Hematopoietic multipotent progenitor cell treated with erythropoietin and hydrocortisone succinate and interleukin-3 and kit ligand, for 17 days (in vitro differentiated cells): ENCODE measurements around the gene ZBTB24.
"Not testable (repeated sequence)": the region's sequence is repeated elsewhere in the genome, so short reads cannot be mapped to it uniquely, and the experiment has no call there.

Source experiments
- DNase-seq: peaks from one replicate; pipeline ENCODE4 v3.0.0-alpha.2; 2015; ENCODE audit warnings: low spot score

ZBTB24 gene

DNA sequence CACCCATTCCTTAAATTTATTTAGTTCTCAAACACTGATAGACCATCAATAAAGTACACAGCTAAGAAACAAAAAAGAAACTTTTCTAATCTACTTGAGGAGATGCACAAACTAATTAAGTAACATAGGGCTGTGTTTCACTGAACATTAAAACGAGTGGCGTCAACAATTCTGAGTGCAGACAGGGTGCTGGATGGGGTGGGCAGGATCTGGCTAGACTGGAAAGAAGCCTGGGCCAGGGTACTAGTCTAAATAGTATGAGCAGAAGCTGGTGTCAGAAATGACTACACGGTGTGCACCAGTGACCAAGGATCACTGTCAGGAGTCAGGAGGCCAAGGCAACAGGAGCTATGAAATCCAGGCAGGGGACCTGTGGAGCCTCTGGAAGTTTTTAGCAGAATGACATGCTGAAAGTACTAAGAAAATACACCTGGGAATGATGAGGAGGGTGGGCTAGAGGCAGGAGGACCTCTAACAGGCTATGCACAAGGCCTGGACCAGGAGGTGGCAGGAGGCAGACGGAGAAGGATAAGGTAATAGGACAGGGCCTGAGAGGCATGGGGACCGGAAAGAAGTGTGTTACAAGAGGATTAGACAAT lies 13.3 kb downstream of the ZBTB24 start:
- DNase-seq = no peak

DNA sequence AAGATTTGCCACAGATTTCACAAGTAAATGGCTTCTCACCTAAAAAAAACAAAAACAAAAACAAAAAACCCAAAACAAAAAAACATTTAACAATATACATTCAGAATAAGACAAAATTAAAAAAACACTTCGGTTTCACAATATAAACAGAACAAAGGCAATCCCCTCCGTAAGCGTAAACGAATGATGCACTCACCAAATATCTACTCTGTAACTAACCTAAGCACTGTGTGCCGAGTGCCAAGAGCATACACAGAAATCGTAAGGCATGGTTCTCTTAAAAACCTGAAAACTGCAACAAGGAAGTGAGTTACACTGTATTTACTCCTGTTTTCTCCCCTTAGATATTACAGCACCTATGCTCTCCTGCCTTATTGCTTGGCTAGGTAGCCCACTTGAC lies 15.3 kb downstream of the ZBTB24 start:
- DNase-seq = no peak

DNA sequence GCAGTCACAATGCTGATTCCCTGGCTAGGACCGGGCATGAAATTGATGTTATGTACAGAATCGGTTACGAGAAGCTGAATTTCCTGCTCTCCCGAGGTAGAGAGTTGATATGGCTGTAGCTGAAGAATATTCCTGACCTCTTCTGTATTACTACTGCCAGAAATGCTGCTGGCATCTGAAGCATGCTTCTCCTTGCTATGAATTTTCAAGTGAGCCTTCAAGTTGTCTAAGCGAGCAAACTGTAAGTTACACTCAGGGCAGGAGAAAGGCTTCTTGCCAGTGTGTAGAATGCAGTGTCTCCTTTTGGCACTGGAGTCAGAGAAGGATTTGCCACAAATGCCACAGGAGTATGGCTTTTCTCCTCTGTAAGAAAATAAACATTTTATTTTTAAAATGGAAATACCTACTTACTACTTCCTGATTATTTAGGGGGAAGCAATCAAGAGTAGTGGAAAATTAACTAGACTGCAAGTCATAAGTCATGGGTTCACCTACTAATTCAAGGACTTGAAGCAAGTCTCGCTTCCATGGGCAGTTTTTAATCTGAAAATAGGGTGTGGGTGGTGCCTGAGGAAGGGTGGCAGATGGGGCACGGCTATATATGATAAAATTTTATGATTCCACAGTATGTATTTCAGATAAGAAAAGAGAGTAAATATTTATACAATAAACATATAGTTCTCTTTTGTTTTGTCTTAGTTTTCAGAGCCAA lies 16.7 kb downstream of the ZBTB24 start:
- DNase-seq = peak; percentile 42

- DNase-seq = no peak
These were observed 17.2 kb downstream of the ZBTB24 start for GRCh38 chr6:109465772-109466171.

- no peak for DNase-seq
These were observed 21.1 kb downstream of the ZBTB24 start for GRCh38 chr6:109461733-109462526.

- not testable (repeated sequence) for DNase-seq
These were observed 21.8 kb downstream of the ZBTB24 start for GRCh38 chr6:109461205-109461604.

DNA sequence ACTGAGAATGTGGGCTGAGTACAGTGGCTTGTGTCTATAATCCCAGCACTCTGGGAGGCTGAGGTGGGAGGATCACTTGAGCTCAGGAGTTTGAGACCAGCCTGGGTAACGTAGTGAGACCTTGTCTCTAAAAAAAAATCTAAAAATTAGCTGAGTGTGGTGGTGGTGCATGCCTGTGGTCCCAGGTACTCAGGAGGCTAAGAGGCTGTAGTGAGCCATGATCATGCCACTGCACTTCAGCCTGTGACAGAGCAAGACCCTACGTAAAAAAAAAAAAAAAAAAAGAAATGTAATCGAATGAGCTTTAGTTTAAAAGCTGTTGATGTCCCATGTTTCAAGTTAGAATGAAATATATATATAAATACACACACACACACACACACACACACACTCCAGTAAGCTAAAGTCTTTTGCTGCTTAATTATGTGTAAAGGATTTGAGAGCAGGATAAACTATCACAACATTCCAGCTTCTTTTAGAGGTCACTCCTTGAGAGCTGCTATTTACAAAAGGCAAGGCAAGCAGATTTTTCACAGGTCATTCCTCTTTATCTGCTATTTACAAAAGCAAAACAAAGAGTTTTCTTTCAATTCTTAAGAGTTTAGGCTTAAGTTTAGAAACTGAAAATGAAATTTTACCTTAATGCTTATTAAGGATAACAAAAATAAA lies 22.7 kb downstream of the ZBTB24 start:
- no peak for DNase-seq

GRCh38 chr6:109458774-109459531 lies 24.1 kb downstream of the ZBTB24 start:
- DNase-seq = no peak

- no peak for DNase-seq
These were observed 25.4 kb downstream of the ZBTB24 start for GRCh38 chr6:109457562-109457996.

DNA sequence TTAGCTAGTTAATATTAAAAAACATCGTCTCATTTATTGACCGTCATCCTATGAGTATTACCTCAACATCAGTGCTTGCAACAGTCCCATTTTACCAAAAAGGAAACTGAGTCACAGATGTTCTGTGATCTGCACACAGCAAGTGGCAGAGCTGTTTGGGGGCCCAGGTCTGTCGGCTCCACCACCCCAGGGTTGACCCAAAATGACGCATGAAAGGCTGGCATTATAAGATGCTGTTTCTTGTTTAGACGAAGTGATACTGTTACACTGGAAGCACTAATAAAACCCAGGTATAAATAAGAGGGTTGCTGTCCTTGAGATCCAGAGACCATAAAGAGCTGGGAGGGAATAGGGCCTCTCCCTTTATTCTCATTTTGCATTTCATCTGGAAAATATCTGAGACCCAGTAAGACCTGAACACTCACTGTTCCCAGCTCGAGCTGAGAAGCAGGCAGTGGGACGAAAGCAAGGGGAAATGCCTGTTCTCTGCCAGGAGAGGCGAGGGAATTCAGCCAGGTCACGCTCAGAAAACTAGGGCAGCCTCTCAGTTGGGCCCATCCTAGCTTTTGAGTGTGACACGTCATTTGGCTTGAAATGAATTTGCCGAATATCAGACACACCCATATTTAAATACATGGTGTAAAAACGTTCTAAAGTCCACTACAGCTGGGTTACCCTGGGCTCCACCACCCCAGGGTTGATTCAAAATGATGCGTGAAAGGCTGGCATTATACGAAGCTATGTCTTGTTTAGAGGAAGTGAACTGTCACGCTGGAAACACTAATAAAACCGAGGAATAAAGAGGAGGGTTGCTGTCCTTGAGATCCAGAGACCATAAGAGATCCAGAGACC lies 26.1 kb downstream of the ZBTB24 start:
- DNase-seq = no peak

DNA sequence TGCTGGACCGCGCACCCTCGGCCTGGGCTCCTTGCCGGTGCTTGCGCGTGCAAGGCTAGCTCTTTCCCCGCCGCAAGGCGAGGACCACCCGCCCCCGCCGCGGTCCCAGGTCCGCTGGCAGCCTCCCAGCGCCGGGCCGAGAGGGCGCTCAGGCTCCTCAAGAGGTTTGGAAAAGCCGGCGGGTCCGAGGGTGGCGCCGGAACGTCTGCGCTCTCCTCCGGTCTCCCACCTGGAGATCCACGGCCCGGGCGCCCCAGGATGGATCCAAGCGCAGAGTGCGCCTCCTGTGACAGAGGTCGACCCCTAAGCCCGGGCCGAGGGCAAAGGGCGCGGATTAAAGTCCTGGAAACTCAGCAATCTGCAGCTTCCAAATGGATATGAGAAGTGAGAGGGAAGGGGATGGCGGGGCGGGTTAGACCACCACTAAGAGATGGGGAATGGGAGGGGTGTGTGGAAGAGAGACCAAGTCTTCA lies 26.9 kb downstream of the ZBTB24 start:
- no peak for DNase-seq

DNA sequence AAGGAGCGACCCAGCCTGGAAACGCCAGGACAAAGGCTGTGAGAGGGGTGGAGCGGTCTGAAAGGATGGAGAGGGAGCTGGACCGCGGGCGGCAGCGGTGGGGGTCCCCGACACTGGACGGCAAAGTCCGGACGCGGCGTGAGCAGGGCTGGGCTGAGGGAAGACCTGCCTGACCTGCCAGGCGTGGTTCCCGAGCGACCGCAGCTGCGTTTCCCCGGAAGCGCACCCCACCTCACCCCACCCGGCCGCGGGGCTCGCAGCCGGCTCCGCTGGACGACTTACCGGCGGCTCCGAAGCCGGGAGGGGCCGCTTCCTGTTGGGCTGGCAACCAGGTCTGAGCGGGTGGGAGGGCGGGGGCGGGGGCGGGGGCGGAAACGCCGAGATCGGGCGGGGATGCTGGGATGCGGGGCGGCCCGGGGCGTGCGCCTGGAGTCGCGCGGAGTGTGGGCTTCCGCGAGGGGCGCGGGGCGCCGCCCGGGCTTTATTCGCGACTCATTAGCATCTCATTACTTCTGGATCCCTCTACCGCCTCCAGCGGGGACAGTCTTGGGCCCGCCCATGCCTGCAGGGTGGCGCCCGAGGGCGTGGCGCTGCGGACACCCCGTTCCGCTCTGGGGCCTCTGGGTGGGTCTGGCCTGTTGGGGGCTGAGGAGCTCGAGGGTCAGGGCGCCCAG lies 27.4 kb downstream of the ZBTB24 start, which contains the start of gene MICAL1:
TSS of gene MICAL1 (minus strand) at position 336 of the 674 bp plus-strand sequence. CDS start 1,576 bp downstream, outside the sequence.
- DNase-seq = peak; percentile 77

- no peak for DNase-seq
These were observed 28.3 kb downstream of the ZBTB24 start for GRCh38 chr6:109454496-109455436.

DNA sequence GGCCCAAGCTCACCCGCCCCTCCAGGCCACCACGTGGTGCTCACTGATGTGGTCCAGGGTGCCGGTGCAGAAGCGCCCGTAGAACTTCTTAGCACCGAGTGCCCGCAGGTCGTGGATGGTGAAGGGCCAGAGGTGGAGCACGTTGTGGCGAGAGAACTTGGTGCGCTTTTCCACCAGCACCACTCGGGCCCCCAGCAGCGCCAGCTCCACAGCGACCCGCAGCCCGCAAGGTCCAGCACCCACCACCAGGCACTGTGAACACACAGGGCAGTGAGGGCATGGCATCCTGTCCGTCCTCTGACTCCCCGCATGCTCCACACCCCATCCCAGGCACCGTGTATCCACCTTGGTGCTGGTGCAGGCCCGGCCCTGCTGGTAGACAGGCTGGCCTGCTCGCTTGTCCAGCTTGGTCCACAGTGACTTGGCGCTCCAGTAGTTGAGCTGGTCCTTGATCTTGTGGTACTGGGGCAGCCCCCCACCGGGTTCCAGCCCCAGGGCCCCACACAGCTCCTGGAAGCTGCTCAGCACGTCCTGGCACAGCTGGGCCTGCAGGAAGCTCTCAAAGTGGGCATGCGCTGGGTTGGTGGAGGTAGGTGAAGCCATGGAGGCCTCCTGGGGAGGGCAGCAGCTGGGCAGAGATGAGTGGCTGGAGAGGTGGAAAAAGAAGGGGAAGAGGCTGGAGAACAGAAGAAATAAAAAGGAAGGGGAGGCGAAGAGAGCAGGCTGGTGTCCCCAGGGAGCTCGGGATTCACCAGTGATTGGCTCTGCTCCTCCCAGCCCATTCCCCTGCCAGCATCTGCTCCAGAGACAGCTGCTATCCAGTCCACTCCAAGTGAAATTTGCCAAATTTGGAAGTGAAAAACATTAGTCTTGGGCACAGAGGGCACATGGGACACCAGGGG lies 29.2 kb downstream of the ZBTB24 start:
- DNase-seq = no peak

GRCh38 chr6:109453156-109453555 lies 29.9 kb downstream of the ZBTB24 start:
- no peak for DNase-seq

GRCh38 chr6:109452181-109452580 lies 30.8 kb downstream of the ZBTB24 start:
- DNase-seq = no peak

GRCh38 chr6:109451376-109451775 lies 31.6 kb downstream of the ZBTB24 start:
- no peak for DNase-seq

DNA sequence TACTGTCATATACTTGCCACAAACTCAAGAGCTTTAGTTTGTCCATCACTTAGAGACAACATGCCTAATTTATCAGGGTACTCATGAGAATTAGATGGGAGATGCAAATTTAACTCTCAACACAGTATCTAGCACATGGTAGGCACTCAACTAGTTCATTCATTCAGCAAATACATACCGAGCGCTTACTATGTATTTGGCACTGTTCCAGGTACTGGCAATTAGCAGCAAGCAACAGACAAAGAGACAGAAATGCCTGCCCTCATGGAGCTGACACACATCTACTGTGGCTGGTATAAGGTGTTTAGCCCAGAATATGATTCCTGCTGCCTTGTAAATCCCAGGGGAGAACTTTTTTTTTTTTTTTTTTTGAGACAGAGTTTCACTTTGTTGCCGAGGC lies 32.2 kb downstream of the ZBTB24 start:
- DNase-seq = no peak
